ENCODE results near the gene CSK. TPM values are rescaled to one million over a fixed set of nuclear protein-coding genes. Genes with fewer than 3 reads are reported as not detected.
A peak's percentile ranks its signal among the peaks of the same experiment; 100 is the strongest.
"Not testable (repeated sequence)": the region's sequence is repeated elsewhere in the genome, so short reads cannot be mapped to it uniquely, and the experiment has no call there.

CSK gene
- 540 and 557 TPM in 2 replicates for total RNA-seq

DNA sequence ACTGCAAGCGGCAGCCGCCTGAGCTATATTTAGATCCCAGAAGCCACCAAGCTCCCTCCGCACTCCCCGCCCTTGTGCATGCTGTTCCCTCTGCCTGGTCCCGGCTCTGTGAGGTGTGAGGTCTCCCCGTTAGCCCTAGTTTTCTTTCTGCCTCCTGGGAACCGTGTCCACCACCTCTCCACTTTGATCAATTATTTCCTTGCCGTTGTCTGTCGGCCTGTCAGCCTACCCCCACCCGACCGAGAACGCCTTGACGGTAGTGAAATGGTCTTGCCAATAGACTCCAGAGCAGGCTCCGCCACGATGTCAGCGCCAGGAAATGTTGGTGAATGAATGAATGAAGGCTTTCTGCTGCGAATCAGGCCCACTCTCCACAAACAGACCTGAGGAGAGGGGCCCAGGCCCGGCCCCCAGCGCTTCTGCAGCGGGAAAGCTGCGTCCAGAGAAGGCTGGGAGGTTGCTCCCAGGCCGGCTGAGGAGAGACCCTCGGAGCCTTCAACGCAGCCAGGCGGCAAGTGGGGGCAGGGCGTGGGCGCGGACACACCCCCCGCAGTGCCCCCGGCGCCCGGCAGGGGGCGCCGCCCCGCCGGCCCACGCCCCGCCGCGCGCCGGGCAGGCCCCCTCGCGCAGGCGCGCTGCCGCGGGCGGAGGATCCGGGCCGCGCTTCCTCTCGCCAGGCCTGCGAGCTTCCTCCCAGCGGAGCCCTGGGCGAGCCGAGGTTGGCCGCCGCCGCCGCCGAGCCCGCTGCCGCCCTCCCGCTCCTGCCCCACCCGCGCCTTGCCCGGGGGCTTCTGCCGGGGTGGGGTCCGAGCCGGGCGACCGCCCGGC lies at the start of gene CSK:
TSS of gene CSK (plus strand) at position 650 of the 828 bp plus-strand sequence. CDS start 16,218 bp downstream, outside the sequence.
- intact Hi-C loops (cut with micrococcal nuclease): loop anchor here (1.0 to 5.0 kb wide), 3 partner anchors 10 to 789 kb away; partner anchors contain the start of genes PML and STOML1
- ChIA-PET CTCF (interaction anchor here (1.0 to 18.7 kb wide), 4 partner anchors 10 to 120 kb away, joined by 3 to 1146 read pairs (median 68); no protein-coding TSS in a partner anchor), POLR2A (interaction anchor here (0.6 to 32.5 kb wide), 12 partner anchors 2 to 397 kb away, joined by 3 to 2569 read pairs (median 4); partner anchors contain the start of genes CLK3, CSK, EDC3 and ULK3)
- H3K9me3 Mint-ChIP-seq: no peaks in the 10 kb centered on the region
- H3K4me1 Mint-ChIP-seq: peaks cover 81% of the 10 kb centered on the region
- H3K27ac Mint-ChIP-seq: peak within 1 kb of the TSS; percentile 99
- TF ChIP-seq, protein P1, sequence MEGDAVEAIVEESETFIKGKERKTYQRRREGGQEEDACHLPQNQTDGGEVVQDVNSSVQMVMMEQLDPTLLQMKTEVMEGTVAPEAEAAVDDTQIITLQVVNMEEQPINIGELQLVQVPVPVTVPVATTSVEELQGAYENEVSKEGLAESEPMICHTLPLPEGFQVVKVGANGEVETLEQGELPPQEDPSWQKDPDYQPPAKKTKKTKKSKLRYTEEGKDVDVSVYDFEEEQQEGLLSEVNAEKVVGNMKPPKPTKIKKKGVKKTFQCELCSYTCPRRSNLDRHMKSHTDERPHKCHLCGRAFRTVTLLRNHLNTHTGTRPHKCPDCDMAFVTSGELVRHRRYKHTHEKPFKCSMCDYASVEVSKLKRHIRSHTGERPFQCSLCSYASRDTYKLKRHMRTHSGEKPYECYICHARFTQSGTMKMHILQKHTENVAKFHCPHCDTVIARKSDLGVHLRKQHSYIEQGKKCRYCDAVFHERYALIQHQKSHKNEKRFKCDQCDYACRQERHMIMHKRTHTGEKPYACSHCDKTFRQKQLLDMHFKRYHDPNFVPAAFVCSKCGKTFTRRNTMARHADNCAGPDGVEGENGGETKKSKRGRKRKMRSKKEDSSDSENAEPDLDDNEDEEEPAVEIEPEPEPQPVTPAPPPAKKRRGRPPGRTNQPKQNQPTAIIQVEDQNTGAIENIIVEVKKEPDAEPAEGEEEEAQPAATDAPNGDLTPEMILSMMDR (IDR thresholded peaks at IDR 0.05): no peak
- peak within 1 kb of the TSS; percentile 94 for H3K4me3 Mint-ChIP-seq
- no peaks in the 10 kb centered on the region for H3K27me3 Mint-ChIP-seq
- peak; percentile 90 for DNase-seq
- peak; percentile 42 for ATAC-seq (ENCODE audit: low read depth)
- H3K36me3 Mint-ChIP-seq (ENCODE audit: low read depth): peaks cover 40% of the 10 kb centered on the region

DNA sequence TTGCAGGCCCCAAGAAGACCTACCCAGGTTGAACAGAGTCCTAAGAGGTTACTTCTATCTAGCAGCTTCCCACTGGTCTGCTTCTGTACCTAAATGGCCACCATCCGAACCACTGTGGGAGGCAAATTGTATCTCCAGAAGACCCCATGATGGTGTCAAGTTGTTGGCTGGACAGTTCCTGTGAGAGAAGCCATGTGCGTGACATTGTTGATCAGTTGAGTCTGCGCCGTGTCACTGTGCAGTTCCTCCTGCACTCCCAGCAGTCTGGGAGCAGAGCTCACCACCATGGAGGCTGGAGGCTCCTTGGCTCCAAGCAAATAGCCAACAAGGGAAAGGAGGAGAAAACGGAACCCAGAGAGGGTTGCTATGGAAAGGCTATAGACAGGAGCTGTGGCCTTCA lies 49.0 kb upstream of the CSK start:
- Mint-ChIP-seq H3K27ac (no peak overlapping the region), H3K4me1 (no peaks in the 10 kb centered on the region), H3K36me3 (ENCODE audit: low read depth) (no peaks in the 10 kb centered on the region), H3K4me3 (no peak overlapping the region), H3K9me3 (peaks cover 7% of the 10 kb centered on the region), H3K27me3 (peaks cover 57% of the 10 kb centered on the region)
- no peak for DNase-seq
- ChIA-PET CTCF (no interaction called here), POLR2A (no interaction called here)
- intact Hi-C loops (cut with micrococcal nuclease): no loop called here
- TF ChIP-seq, protein P1 (IDR thresholded peaks at IDR 0.05): no peak
- ATAC-seq (ENCODE audit: low read depth): no peak

DNA sequence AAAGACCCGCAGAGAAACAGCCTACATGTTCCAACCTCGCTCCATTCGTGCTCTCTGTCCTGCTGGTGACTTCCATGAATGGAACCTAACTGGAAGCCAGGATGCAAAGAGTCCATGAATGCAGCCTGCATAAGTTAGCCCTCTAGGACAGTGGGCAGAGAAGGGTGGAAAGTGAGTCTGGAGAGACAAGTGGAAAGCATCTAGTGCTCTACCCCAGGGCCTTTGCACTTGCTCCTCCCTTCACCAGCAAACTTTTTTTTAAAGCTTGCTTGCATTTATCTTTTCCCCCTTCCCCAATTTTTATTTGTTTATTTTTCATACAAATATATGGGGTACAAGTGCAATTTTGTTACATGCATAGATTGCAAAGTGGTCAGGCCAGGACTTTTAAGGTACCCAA lies 48.6 kb upstream of the CSK start:
- no peak overlapping the region for H3K27ac Mint-ChIP-seq
- peaks cover 52% of the 10 kb centered on the region for H3K27me3 Mint-ChIP-seq
- peaks cover 3% of the 10 kb centered on the region for H3K4me1 Mint-ChIP-seq
- TF ChIP-seq, protein P1 (IDR thresholded peaks at IDR 0.05): no peak
- CTCF ChIA-PET: no interaction called here
- no peak for DNase-seq
- POLR2A ChIA-PET: no interaction called here
- ATAC-seq (ENCODE audit: low read depth): no peak
- peaks cover 11% of the 10 kb centered on the region for H3K9me3 Mint-ChIP-seq
- H3K4me3 Mint-ChIP-seq: no peak overlapping the region
- no peaks in the 10 kb centered on the region for H3K36me3 Mint-ChIP-seq (ENCODE audit: low read depth)
- intact Hi-C loops (cut with micrococcal nuclease): no loop called here

DNA sequence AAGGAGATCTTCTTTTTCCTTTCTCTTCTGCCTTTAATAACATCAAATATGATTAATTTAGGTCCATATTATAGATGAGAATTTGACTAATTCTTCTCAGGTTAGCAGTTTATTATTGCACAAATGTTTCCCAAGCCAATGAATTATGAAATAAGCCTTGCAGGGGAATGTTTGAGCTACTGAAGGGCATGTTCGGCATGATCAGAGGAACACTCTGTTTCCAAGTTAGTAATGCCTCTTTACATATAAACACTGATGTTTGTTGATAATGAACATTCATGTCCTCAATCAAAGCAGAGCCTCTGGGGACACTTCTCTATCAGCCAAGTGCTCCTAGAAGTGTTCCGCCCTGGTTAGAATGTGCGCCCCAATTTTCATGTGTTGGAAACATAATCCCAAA lies 46.6 kb upstream of the CSK start:
- Mint-ChIP-seq H3K36me3 (ENCODE audit: low read depth) (no peaks in the 10 kb centered on the region), H3K27ac (no peak overlapping the region), H3K4me1 (peaks cover 5% of the 10 kb centered on the region), H3K4me3 (no peak overlapping the region), H3K27me3 (peaks cover 47% of the 10 kb centered on the region), H3K9me3 (peaks cover 11% of the 10 kb centered on the region)
- intact Hi-C loops (cut with micrococcal nuclease): no loop called here
- CTCF ChIA-PET: no interaction called here
- ATAC-seq (ENCODE audit: low read depth) (no peak), DNase-seq (no peak)
- TF ChIP-seq, protein P1 (IDR thresholded peaks at IDR 0.05): no peak
- POLR2A ChIA-PET: no interaction called here

DNA sequence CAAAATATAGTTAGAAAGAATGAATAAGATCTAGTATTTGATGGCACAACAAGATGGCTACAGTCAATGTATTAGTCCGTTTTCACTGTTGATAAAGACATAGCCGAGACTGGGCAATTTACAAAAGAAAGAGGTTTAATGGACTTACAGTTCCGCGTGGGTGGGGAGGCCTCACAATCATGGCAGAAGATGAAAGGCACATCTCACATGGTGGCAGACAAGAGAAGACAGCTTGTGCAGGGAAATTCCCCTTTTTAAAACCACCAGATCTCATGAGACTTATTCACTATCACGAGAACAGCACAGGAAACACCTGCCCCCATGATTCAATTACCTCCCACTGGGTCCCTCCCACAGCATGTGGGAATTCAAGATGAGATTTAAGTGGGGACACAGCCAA lies 43.6 kb upstream of the CSK start:
- H3K4me1 Mint-ChIP-seq: peaks cover 11% of the 10 kb centered on the region
- CTCF ChIA-PET; H3K4me3 Mint-ChIP-seq; ATAC-seq (ENCODE audit: low read depth); intact Hi-C loops (cut with micrococcal nuclease); POLR2A ChIA-PET; DNase-seq; H3K27ac Mint-ChIP-seq; H3K36me3 Mint-ChIP-seq (ENCODE audit: low read depth): not testable (repeated sequence)
- peaks cover 16% of the 10 kb centered on the region for H3K9me3 Mint-ChIP-seq
- peaks cover 30% of the 10 kb centered on the region for H3K27me3 Mint-ChIP-seq
